ENCODE measurements around the gene VPS16. TPM values are rescaled to one million over a fixed set of nuclear protein-coding genes. Genes with fewer than 3 reads are reported as not detected.
A peak's percentile ranks its signal among the peaks of the same experiment; 100 is the strongest.

Gene VPS16
- total and polyA plus RNA-seq, 8 donors, result 5.8 to 53.0 (median 23.3) TPM

DNA sequence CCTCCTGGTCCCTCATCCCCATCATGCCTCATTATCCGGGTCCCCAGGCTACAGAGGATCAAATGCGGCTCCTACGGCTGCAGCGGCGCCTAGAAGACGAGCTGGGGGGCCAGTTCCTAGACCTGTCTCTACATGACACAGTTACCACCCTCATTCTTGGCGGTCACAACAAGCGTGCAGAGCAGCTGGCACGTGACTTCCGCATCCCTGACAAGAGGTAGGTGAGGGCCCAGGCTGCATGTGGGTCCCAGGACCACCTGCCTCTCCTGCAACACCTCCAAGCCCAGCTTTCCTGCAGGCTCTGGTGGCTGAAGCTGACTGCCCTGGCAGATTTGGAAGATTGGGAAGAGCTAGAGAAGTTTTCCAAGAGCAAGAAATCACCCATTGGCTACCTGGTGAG lies 24.6 kb downstream of the VPS16 start:
- no peak for TF ChIP-seq EP300 (IDR thresholded peaks at IDR 0.05)
- no peak for TF ChIP-seq POLR2AphosphoS5 (IDR thresholded peaks at IDR 0.05)
- TF ChIP-seq POLR2A (IDR thresholded peaks at IDR 0.05), result no peak
- no peaks in the 10 kb centered on the region for H3K9me3 ChIP-seq
- peaks cover 0 to 9% (median 1%) of the 10 kb centered on the region in 4 donors for H3K4me1 ChIP-seq
- H3K27ac ChIP-seq, result no peak overlapping the region
- H3K27me3 ChIP-seq, result no peaks in the 10 kb centered on the region
- H3K36me3 ChIP-seq, result peaks cover 37 to 72% (median 68%) of the 10 kb centered on the region in 4 donors
- DNase-seq, result no peak
- WGBS, 5 donors, result 94 to 97% (median 96%) methylated on average over 10 of the region's 10 CpGs
- intact Hi-C loops (cut with DNase I; ENCODE audit: low total_unique reads), result no loop called here
- no peak overlapping the region for H3K4me3 ChIP-seq

DNA sequence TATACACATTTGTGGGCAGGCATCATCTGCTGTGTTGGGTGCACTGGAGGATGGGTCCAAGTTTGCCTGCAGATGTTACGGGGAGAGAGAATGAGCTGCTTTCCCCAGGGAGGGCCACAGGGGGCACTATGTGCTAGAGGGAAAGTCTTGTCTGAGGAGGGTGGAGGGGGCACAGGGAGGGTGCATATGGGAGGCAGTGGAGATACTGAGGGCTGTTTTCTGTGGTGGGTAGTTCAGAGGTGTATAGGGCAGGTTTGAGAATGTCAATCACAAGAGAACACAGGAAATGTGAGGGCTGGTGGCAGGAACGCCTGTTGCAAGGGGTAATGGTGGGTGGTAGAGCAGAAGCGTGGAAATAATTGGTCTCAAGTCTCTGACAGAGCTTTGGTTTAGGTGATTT lies 25.1 kb downstream of the VPS16 start:
- no peak for TF ChIP-seq EP300 (IDR thresholded peaks at IDR 0.05)
- TF ChIP-seq CTCF (IDR thresholded peaks at IDR 0.05), result no peak
- TF ChIP-seq POLR2AphosphoS5 (IDR thresholded peaks at IDR 0.05), result no peak
- TF ChIP-seq POLR2A (IDR thresholded peaks at IDR 0.05), result no peak
- 85 to 92% (median 91%) methylated on average over 3 of the region's 3 CpGs for WGBS, 5 donors

DNA sequence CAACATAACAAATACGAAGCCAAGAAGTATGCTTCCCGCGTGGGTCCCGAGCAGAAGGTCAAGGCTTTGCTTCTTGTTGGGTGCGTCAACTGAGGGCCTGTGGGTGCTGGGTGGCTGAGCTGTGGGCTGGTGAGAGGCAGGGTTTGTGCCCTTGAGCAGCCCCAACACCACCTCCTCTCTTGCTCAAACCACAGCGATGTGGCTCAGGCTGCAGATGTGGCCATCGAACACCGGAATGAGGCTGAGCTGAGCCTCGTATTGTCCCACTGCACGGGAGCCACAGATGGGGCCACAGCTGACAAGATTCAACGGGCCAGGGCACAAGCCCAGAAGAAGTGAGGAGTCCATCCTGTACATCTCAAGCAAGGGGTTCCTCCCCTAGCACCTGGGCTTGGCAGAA lies 25.7 kb downstream of the VPS16 start:
- Histone ChIP-seq H3K9me3 (no peaks in the 10 kb centered on the region), H3K36me3 (peaks cover 27 to 60% (median 58%) of the 10 kb centered on the region in 4 donors), H3K4me3 (no peak overlapping the region), H3K4me1 (peaks cover 0 to 16% (median 10%) of the 10 kb centered on the region in 4 donors), H3K27me3 (no peaks in the 10 kb centered on the region), H3K27ac (no peak overlapping the region)
- DNase-seq, result no peak
- no peak for TF ChIP-seq CTCF (IDR thresholded peaks at IDR 0.05)
- TF ChIP-seq POLR2AphosphoS5 (IDR thresholded peaks at IDR 0.05), result no peak
- no peak for TF ChIP-seq POLR2A (IDR thresholded peaks at IDR 0.05)
- TF ChIP-seq EP300 (IDR thresholded peaks at IDR 0.05), result no peak
- 84 to 95% (median 89%) methylated on average over 10 to 11 of the region's 11 CpGs for WGBS, 5 donors
- intact Hi-C loops (cut with DNase I; ENCODE audit: low total_unique reads), result no loop called here

More for the DNA sequence above, 25.1 kb downstream of the VPS16 start:
- no peak overlapping the region for H3K27ac ChIP-seq
- H3K4me3 ChIP-seq, result no peak overlapping the region
- DNase-seq, result peak in 1 of 2 donors; percentile 22
- H3K9me3 ChIP-seq, result no peaks in the 10 kb centered on the region
- H3K4me1 ChIP-seq, result peaks cover 0 to 10% (median 4%) of the 10 kb centered on the region in 4 donors
- peaks cover 33 to 66% (median 64%) of the 10 kb centered on the region in 4 donors for H3K36me3 ChIP-seq
- intact Hi-C loops (cut with DNase I; ENCODE audit: low total_unique reads), result no loop called here
- no peaks in the 10 kb centered on the region for H3K27me3 ChIP-seq

DNA sequence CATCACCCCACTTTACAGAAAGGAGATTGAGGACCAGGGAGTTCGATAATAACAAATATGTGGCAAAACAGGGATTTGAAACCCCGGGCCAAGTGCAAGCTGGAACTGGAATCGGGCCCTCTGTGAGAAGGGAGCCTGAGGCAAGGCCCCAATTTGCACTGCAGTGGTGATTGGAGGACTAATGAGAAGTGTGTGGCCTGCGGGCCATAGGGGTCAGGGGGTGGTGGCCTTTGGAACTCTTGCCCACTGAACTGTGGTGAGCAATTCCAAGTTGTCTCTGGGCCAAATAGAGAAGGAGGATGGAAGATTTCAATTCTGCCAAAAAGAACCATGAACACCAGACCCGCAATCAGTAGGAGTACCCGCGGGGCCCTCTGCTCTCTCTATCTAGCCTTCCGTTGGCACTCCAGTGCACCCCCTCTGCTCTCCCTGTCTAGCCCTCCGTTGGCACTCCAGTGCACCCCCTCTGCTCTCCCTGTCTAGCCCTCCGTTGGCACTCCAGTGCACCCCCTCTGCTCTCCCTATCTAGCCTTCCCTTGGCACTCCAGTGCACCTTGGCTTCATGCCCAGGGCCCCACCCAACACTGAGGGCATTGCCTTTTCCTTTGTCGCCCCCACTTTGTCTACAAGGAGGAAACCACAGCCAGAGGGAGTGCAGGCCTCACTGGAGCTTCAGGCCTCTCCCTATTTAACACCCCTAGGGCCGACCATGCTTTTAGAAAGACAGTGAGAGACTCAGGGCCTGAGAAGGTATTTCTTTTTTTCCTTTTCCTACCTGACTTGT lies 26.7 kb downstream of the VPS16 start:
- Histone ChIP-seq H3K4me3 (no peak overlapping the region), H3K36me3 (peaks cover 18 to 50% (median 47%) of the 10 kb centered on the region in 4 donors), H3K9me3 (no peaks in the 10 kb centered on the region), H3K27ac (no peak overlapping the region), H3K4me1 (peaks cover 5 to 26% (median 20%) of the 10 kb centered on the region in 4 donors), H3K27me3 (peaks cover 0 to 8% (median 0%) of the 10 kb centered on the region in 3 donors)
- TF ChIP-seq POLR2AphosphoS5 (IDR thresholded peaks at IDR 0.05), result no peak
- no peak for TF ChIP-seq EP300 (IDR thresholded peaks at IDR 0.05)
- no peak for TF ChIP-seq POLR2A (IDR thresholded peaks at IDR 0.05)
- TF ChIP-seq CTCF (IDR thresholded peaks at IDR 0.05), result no peak
- intact Hi-C loops (cut with DNase I; ENCODE audit: low total_unique reads), result no loop called here
- 58 to 73% (median 69%) methylated on average over 12 of the region's 12 CpGs for WGBS, 5 donors
- peak; percentile 48 to 52 for DNase-seq

GRCh38 chr20:2869381-2869780 lies 28.8 kb downstream of the VPS16 start:
- 94 to 98% (median 97%) methylated on average over 3 of the region's 3 CpGs for WGBS, 5 donors
- DNase-seq, result no peak
- intact Hi-C loops (cut with DNase I; ENCODE audit: low total_unique reads), result no loop called here
- H3K36me3 ChIP-seq, result peaks cover 11 to 29% (median 26%) of the 10 kb centered on the region in 4 donors
- H3K4me3 ChIP-seq, result no peak overlapping the region
- H3K27me3 ChIP-seq, result peaks cover 0 to 11% (median 0%) of the 10 kb centered on the region in 3 donors
- H3K9me3 ChIP-seq, result no peaks in the 10 kb centered on the region
- TF ChIP-seq POLR2AphosphoS5 (IDR thresholded peaks at IDR 0.05), result no peak
- no peak for TF ChIP-seq CTCF (IDR thresholded peaks at IDR 0.05)
- TF ChIP-seq EP300 (IDR thresholded peaks at IDR 0.05), result no peak
- H3K27ac ChIP-seq, result no peak overlapping the region
- peaks cover 7 to 40% (median 32%) of the 10 kb centered on the region in 4 donors for H3K4me1 ChIP-seq

Data from stomach (tissue), 9 donors.